Uterus (tissue), 4 donors: ENCODE results near the gene TESK2. TPM values are rescaled to one million over a fixed set of nuclear protein-coding genes. Genes with fewer than 3 reads are reported as not detected.

Experiments used
- DNase-seq, 2 donors: peaks; one replicate each; pipeline ENCODE4 v3.0.0-alpha.2; 2019 to 2020
- H3K27ac ChIP-seq, 2 donors: fragments of 200-600 bp; sonication (generic); 1 replicate in 1 of 2; 2 replicates in 1 of 2; pipeline ENCODE4 v1.5.1; 2016 to 2018
- H3K27me3 ChIP-seq, 2 donors: fragments of 200-600 bp; sonication (generic); one replicate each; pipeline ENCODE4 v1.5.1; 2018 to 2019; ENCODE audit warnings: control low read depth in 1 of 2
- H3K36me3 ChIP-seq, 2 donors: fragments of 200-600 bp; sonication (generic); one replicate each; pipeline ENCODE4 v1.5.1; 2019; ENCODE audit warnings: control low read depth in 1 of 2
- H3K4me1 ChIP-seq, 2 donors: fragments of 200-600 bp; sonication (generic); one replicate each; pipeline ENCODE4 v1.5.1; 2018 to 2019; ENCODE audit warnings: control low read depth in 1 of 2
- H3K4me3 ChIP-seq, 2 donors: fragments of 200-600 bp; sonication (generic); 1 replicate in 1 of 2; 2 replicates in 1 of 2; pipeline ENCODE4 v1.5.1; 2018 to 2019; ENCODE audit warnings: mild to moderate bottlenecking in 1 of 2
- H3K9me3 ChIP-seq, 2 donors: fragments of 200-600 bp; sonication (generic); one replicate each; pipeline ENCODE4 v1.5.1; 2019; ENCODE audit warnings: control low read depth in 1 of 2
- CTCF ChIP-seq, 4 experiments: fragments of 200-600 bp in 2 of 4; fragments of 450-650 bp in 2 of 4; sonication (generic) in 2 of 4; IDR thresholded peaks; one replicate each; pipeline ENCODE4 v1.5.1; 2016 to 2019; ENCODE audit warnings: antibody characterized with exemption in 4 of 4, mild to moderate bottlenecking in 2 of 4, moderate library complexity in 1 of 4
- POLR2A ChIP-seq, 2 donors: fragments of 450-650 bp; IDR thresholded peaks; one replicate each; pipeline ENCODE4 v1.6.1; 2016; ENCODE audit warnings: antibody characterized with exemption in 2 of 2, mild to moderate bottlenecking in 1 of 2, moderate library complexity in 1 of 2
- intact Hi-C: fragments of 100-400 bp; cut with DNase I; formaldehyde crosslinking; loops from one replicate; pipeline ENCODE4 v1.15.1; 2023; ENCODE audit warnings: low total_unique reads
- total RNA-seq, 4 donors: library from RNA; depleted of rRNA in 3 of 4; stranded (reverse); fragments of >200 nt in 3 of 4; gene quantifications; one replicate each; pipeline versions ENCODE4 v1.1.0 to v1.2.4, GENCODE V29; 2014 to 2023
- donor health status: DM: yes; HTN: yes; CAD: no.

TESK2 gene
- total RNA-seq, 4 donors from 2014 or later, result 0.29 to 7.5 (median 2.1) TPM

GRCh38 chr1:45410850-45411509, 80.0 kb downstream of the TESK2 start:
- H3K36me3 ChIP-seq, result no peaks in the 10 kb centered on the region
- H3K27ac ChIP-seq, result no peak overlapping the region
- no peak for DNase-seq
- no peak for TF ChIP-seq CTCF (IDR thresholded peaks at IDR 0.05)
- no peak for TF ChIP-seq POLR2A (IDR thresholded peaks at IDR 0.05)
- intact Hi-C loops, result no loop called here
- H3K27me3 ChIP-seq, result no peaks in the 10 kb centered on the region
- H3K4me3 ChIP-seq, result no peak overlapping the region
- H3K4me1 ChIP-seq, result no peaks in the 10 kb centered on the region
- no peaks in the 10 kb centered on the region for H3K9me3 ChIP-seq

- H3K4me3 ChIP-seq, result no peak overlapping the region
- no peaks in the 10 kb centered on the region for H3K9me3 ChIP-seq
- intact Hi-C loops, result no loop called here
- no peaks in the 10 kb centered on the region for H3K4me1 ChIP-seq
- no peaks in the 10 kb centered on the region for H3K36me3 ChIP-seq
- DNase-seq, result no peak
- no peak overlapping the region for H3K27ac ChIP-seq
- TF ChIP-seq CTCF (IDR thresholded peaks at IDR 0.05) (no peak), POLR2A (IDR thresholded peaks at IDR 0.05) (no peak)
- H3K27me3 ChIP-seq, result no peaks in the 10 kb centered on the region
Observed at GRCh38 chr1:45409276-45409675, 81.7 kb downstream of the TESK2 start.

GRCh38 chr1:45407629-45408287, 83.2 kb downstream of the TESK2 start:
- DNase-seq, result no peak
- Histone ChIP-seq H3K9me3 (no peaks in the 10 kb centered on the region), H3K36me3 (no peaks in the 10 kb centered on the region), H3K4me1 (no peaks in the 10 kb centered on the region), H3K4me3 (no peak overlapping the region), H3K27ac (no peak overlapping the region), H3K27me3 (no peaks in the 10 kb centered on the region)
- intact Hi-C loops, result no loop called here
- TF ChIP-seq POLR2A (IDR thresholded peaks at IDR 0.05), result no peak
- no peak for TF ChIP-seq CTCF (IDR thresholded peaks at IDR 0.05)

- TF ChIP-seq CTCF (IDR thresholded peaks at IDR 0.05) (no peak), POLR2A (IDR thresholded peaks at IDR 0.05) (no peak)
- Histone ChIP-seq H3K27ac (no peak overlapping the region), H3K4me1 (no peaks in the 10 kb centered on the region), H3K27me3 (no peaks in the 10 kb centered on the region), H3K9me3 (no peaks in the 10 kb centered on the region), H3K4me3 (no peak overlapping the region), H3K36me3 (no peaks in the 10 kb centered on the region)
- intact Hi-C loops, result no loop called here
- no peak for DNase-seq
Observed at GRCh38 chr1:45405636-45406035, 85.3 kb downstream of the TESK2 start.

- Histone ChIP-seq H3K4me3 (no peak overlapping the region), H3K4me1 (no peaks in the 10 kb centered on the region), H3K27ac (no peak overlapping the region), H3K9me3 (no peaks in the 10 kb centered on the region), H3K36me3 (no peaks in the 10 kb centered on the region), H3K27me3 (no peaks in the 10 kb centered on the region)
- no peak for DNase-seq
- no peak for TF ChIP-seq CTCF (IDR thresholded peaks at IDR 0.05)
- no peak for TF ChIP-seq POLR2A (IDR thresholded peaks at IDR 0.05)
- intact Hi-C loops, result no loop called here
Observed at GRCh38 chr1:45403718-45404117, 87.2 kb downstream of the TESK2 start.
